Activated T-cell treated with anti-CD3 and anti-CD28 coated beads, Interleukin-2, amount 50 U/mL, for 4 hours (primary cell): Measurements from ENCODE around the gene C5orf47. TPM values are rescaled to one million over a fixed set of nuclear protein-coding genes. Genes with fewer than 3 reads are reported as not detected.

Experiments used
- ATAC-seq, 2 donors: fragments of 200-7000 bp; cut with Tn5 transposase; one replicate each; pipeline ENCODE4 v1.10.0; 2021
- DNase-seq: peaks from one replicate; pipeline ENCODE4 v3.0.0-alpha.2; 2020
- H3K27me3 Mint-ChIP-seq: one replicate; pipeline ENCODE4 v1.8.0; 2021; ENCODE audit warnings: low read depth, mixed read lengths
- H3K36me3 Mint-ChIP-seq: one replicate; pipeline ENCODE4 v1.8.0; 2022; ENCODE audit warnings: mixed read lengths; ENCODE audit not compliant: insufficient read depth
- H3K4me1 Mint-ChIP-seq: one replicate; pipeline ENCODE4 v1.8.0; 2021; ENCODE audit warnings: low read depth, mixed read lengths
- H3K4me3 Mint-ChIP-seq: one replicate; pipeline ENCODE4 v1.8.0; 2021; ENCODE audit warnings: mild to moderate bottlenecking, moderate library complexity, mixed read lengths
- H3K9me3 Mint-ChIP-seq: one replicate; pipeline ENCODE4 v1.8.0; 2021; ENCODE audit warnings: mixed read lengths
- total RNA-seq, 3 donors: library from RNA; stranded (reverse); gene quantifications; one replicate each; pipeline ENCODE4 v1.2.1, GENCODE V29; 2021

C5orf47 gene
- total RNA-seq, 3 donors from 2014 or later, result not detected

- peaks cover 17% of the 10 kb centered on the region for H3K4me1 Mint-ChIP-seq
- ATAC-seq (no peak), DNase-seq (no peak)
- H3K4me3 Mint-ChIP-seq, result no peak overlapping the region
- no peaks in the 10 kb centered on the region for H3K36me3 Mint-ChIP-seq
- H3K9me3 Mint-ChIP-seq, result no peaks in the 10 kb centered on the region
- H3K27me3 Mint-ChIP-seq, result peaks cover 2% of the 10 kb centered on the region
Measured at GRCh38 chr5:173963182-173963838, 25.7 kb upstream of the C5orf47 start.

- Mint-ChIP-seq H3K9me3 (no peaks in the 10 kb centered on the region), H3K36me3 (no peaks in the 10 kb centered on the region), H3K4me1 (peaks cover 17% of the 10 kb centered on the region), H3K27me3 (peaks cover 2% of the 10 kb centered on the region), H3K4me3 (peak overlapping the region; percentile 21)
- DNase-seq, result no peak
- ATAC-seq, result no peak
Measured at GRCh38 chr5:173963867-173964441, 25.0 kb upstream of the C5orf47 start.

- Mint-ChIP-seq H3K27me3 (peaks cover 2% of the 10 kb centered on the region), H3K4me1 (peaks cover 17% of the 10 kb centered on the region), H3K9me3 (no peaks in the 10 kb centered on the region), H3K4me3 (no peak overlapping the region), H3K36me3 (no peaks in the 10 kb centered on the region)
- DNase-seq (no peak), ATAC-seq (no peak)
Measured at GRCh38 chr5:173964506-173964905, 24.5 kb upstream of the C5orf47 start.

- H3K36me3 Mint-ChIP-seq, result no peaks in the 10 kb centered on the region
- no peak overlapping the region for H3K4me3 Mint-ChIP-seq
- ATAC-seq (no peak), DNase-seq (no peak)
- H3K9me3 Mint-ChIP-seq, result no peaks in the 10 kb centered on the region
- peaks cover 17% of the 10 kb centered on the region for H3K4me1 Mint-ChIP-seq
- peaks cover 7% of the 10 kb centered on the region for H3K27me3 Mint-ChIP-seq
Measured at GRCh38 chr5:173967241-173967640, 21.7 kb upstream of the C5orf47 start.

GRCh38 chr5:173968154-173968797 is 20.7 kb upstream of the C5orf47 start:
- no peak for ATAC-seq
- H3K4me1 Mint-ChIP-seq, result peaks cover 21% of the 10 kb centered on the region
- H3K27me3 Mint-ChIP-seq, result peaks cover 9% of the 10 kb centered on the region
- no peaks in the 10 kb centered on the region for H3K36me3 Mint-ChIP-seq
- no peak for DNase-seq
- H3K4me3 Mint-ChIP-seq, result no peak overlapping the region
- H3K9me3 Mint-ChIP-seq, result no peaks in the 10 kb centered on the region

GRCh38 chr5:173969167-173970049 is 19.6 kb upstream of the C5orf47 start:
- DNase-seq (no peak), ATAC-seq (no peak)
- peaks cover 9% of the 10 kb centered on the region for H3K27me3 Mint-ChIP-seq
- peaks cover 21% of the 10 kb centered on the region for H3K4me1 Mint-ChIP-seq
- no peaks in the 10 kb centered on the region for H3K9me3 Mint-ChIP-seq
- no peak overlapping the region for H3K4me3 Mint-ChIP-seq
- no peaks in the 10 kb centered on the region for H3K36me3 Mint-ChIP-seq

DNA sequence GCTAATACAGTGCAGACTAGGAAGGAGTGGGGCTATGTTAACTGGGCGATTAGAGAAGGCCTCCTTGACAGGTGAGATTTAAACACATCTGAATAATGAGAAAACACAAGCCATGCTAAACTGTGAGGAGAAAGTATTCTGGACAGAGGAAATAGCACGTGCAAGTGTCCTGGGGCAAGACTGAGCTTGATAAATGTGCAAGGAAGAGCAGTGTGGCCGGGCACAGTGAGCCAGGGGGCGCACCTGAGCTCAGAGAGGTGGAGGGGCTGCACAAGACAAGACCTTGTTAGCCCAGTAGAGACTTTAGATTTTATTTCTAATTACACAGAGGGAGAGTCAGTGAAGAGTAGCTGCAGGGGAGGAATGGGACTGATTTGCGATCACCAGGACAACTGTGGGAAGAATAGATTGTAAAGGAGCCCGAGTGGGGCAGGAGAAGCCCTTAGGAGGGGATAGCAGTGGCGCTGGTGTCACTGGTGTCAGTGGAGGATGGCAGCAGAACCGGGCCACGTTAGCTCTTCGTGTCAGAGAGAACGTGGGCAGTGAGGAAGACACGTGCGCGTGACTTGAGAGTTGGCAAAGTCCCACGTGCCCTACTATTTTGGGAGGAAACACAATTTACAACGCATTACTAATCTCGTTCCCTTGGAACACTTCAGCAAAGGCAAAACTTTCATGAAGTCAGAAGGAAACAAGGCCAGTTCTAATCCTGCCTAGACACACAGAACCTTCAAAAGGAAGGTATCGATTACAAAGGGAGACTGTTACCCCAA is 17.9 kb upstream of the C5orf47 start:
- Mint-ChIP-seq H3K36me3 (no peaks in the 10 kb centered on the region), H3K27me3 (peaks cover 10% of the 10 kb centered on the region), H3K4me3 (no peak overlapping the region), H3K4me1 (peaks cover 11% of the 10 kb centered on the region), H3K9me3 (no peaks in the 10 kb centered on the region)
- DNase-seq, result no peak
- ATAC-seq, result no peak

DNA sequence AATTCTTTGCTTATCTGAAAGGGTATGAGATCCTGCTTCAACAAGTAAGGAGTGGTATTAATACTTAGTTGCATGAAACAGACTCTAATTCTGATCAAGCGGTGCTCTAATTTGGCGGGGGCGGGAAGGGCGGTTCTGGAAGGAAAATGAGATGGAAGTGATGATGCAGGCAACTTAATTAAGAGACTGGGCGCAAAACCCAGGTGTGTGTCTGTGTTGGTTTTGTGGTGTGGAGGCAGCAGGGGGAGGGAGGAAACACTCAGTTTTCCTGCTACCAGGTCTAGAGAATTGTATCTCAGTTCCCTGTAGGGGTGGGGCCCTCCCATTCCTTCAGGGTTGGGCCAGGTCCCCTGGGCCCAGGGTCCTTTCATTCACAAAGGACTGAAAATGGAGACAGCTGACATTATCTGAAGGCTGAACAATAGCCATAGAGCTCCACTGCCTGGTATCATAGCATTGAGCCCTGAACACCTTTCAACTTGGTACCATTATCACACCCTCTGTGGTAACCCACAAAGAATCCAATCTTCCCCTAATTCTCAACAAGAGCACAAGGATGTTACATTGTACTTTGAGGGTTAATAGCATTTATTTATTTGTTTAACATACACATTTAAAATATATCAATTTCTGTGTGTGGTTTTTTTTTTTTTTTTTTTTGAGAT is 17.2 kb upstream of the C5orf47 start:
- Mint-ChIP-seq H3K4me3 (no peak overlapping the region), H3K27me3 (peaks cover 12% of the 10 kb centered on the region), H3K4me1 (peaks cover 11% of the 10 kb centered on the region), H3K9me3 (no peaks in the 10 kb centered on the region), H3K36me3 (no peaks in the 10 kb centered on the region)
- ATAC-seq (no peak), DNase-seq (no peak)

DNA sequence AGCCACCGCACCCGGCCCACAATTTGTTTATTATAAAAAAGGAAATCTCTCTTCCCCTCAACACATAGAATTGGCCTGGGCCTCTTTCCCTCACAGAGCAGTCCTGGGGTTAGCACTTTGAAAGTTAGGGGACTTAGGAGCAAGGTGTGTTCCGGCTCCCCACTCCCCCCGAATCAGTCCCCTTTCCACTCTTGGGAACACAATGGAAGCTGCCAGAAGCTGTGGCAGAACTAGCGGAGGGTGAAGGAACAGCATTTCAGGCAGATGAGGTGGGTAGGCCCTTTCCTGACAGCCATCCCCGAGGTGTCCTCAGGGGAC is 16.4 kb upstream of the C5orf47 start:
- H3K36me3 Mint-ChIP-seq, result no peaks in the 10 kb centered on the region
- DNase-seq (no peak), ATAC-seq (no peak)

GRCh38 chr5:173972925-173973615 is 15.9 kb upstream of the C5orf47 start:
- DNase-seq (peak; percentile 72), ATAC-seq (peak; percentile 85 to 86)
- peaks cover 19% of the 10 kb centered on the region for H3K27me3 Mint-ChIP-seq
- H3K36me3 Mint-ChIP-seq, result no peaks in the 10 kb centered on the region
- H3K4me3 Mint-ChIP-seq, result peak overlapping the region; percentile 80
- peaks cover 11% of the 10 kb centered on the region for H3K4me1 Mint-ChIP-seq
- no peaks in the 10 kb centered on the region for H3K9me3 Mint-ChIP-seq

More for the DNA sequence above, 16.4 kb upstream of the C5orf47 start:
- Mint-ChIP-seq H3K4me3 (no peak overlapping the region), H3K27me3 (peaks cover 14% of the 10 kb centered on the region), H3K9me3 (no peaks in the 10 kb centered on the region), H3K4me1 (peaks cover 11% of the 10 kb centered on the region)

GRCh38 chr5:173973616-173973969 is 15.4 kb upstream of the C5orf47 start:
- peak; percentile 35 to 39 for ATAC-seq
- Mint-ChIP-seq H3K4me1 (peaks cover 11% of the 10 kb centered on the region), H3K27me3 (peaks cover 19% of the 10 kb centered on the region)

DNA sequence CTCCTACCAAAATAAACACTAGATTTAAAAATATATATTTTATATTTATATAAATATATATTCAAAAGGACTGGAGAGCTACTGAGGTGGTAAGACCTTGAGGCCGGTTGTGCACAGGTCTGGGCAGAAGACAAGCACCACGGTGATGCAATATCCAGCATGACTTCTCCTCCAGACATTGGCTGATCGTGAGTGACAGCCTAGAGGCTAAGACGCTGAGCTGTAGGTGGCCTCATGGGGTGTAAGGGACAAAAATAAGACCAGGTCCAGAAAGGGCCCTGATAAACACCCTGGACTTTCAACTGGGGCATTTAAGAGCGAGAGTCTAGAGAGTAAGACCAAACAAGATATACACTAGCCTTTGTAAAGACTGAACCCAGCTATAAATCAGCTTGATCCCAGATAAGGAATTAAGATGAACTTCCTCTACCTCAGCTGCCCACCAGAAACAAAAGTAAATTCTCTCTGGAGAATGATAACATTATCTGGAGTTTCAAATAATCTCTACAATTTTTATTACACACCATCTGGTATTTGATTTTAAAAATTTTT is 14.2 kb upstream of the C5orf47 start:
- Mint-ChIP-seq H3K36me3 (no peaks in the 10 kb centered on the region), H3K4me1 (peaks cover 11% of the 10 kb centered on the region), H3K27me3 (peaks cover 25% of the 10 kb centered on the region), H3K4me3 (no peak overlapping the region), H3K9me3 (no peaks in the 10 kb centered on the region)
- DNase-seq, result no peak
- ATAC-seq, result no peak

More at GRCh38 chr5:173973616-173973969, 15.4 kb upstream of the C5orf47 start:
- H3K36me3 Mint-ChIP-seq, result no peaks in the 10 kb centered on the region
- DNase-seq, result no peak
- peak overlapping the region; percentile 80 for H3K4me3 Mint-ChIP-seq
- H3K9me3 Mint-ChIP-seq, result no peaks in the 10 kb centered on the region
